MCF 10A (cell line): ENCODE data around the gene C4orf50. TPM values are rescaled to one million over a fixed set of nuclear protein-coding genes. Genes with fewer than 3 reads are reported as not detected.

ENCODE experiments used
- BruUV-seq: library from RNA; stranded (reverse); fragments of 400-500 nt; replicated peaks from 2 replicates; lab custom pipeline; 2021; lab: Mats Ljungman, UMichigan
- CTCF ChIA-PET: fragments of 300-600 bp; sonication (Branson Sonifier 250); formaldehyde crosslinking; extraction: SDS; loops from one replicate; lab custom pipeline; 2021; ENCODE audit warnings: antibody characterized with exemption, inconsistent platforms; lab: Yijun Ruan, JAX
- POLR2A ChIA-PET: fragments of 300-600, 350-650 bp; sonication (Branson Sonifier 250); formaldehyde crosslinking; extraction: SDS; loops from one replicate; lab custom pipeline; 2020; ENCODE audit warnings: antibody characterized with exemption, inconsistent platforms; lab: Yijun Ruan, JAX
- DNase-seq: peaks from one replicate; pipeline ENCODE4 v3.0.0-alpha.2; 2018; ENCODE audit not compliant: unreplicated experiment
- H3K27ac Mint-ChIP-seq: one replicate; pipeline ENCODE4 v1.8.0; 2022; ENCODE audit warnings: mild to moderate bottlenecking, low read depth, mixed read lengths; ENCODE audit not compliant: unreplicated experiment
- H3K27me3 Mint-ChIP-seq: one replicate; pipeline ENCODE4 v1.8.0; 2022; ENCODE audit warnings: mixed read lengths; ENCODE audit not compliant: insufficient read depth, unreplicated experiment
- H3K36me3 Mint-ChIP-seq: one replicate; pipeline ENCODE4 v1.8.0; 2022; ENCODE audit warnings: mild to moderate bottlenecking, moderate library complexity, mixed read lengths; ENCODE audit not compliant: insufficient read depth, unreplicated experiment
- H3K4me1 Mint-ChIP-seq: one replicate; pipeline ENCODE4 v1.8.0; 2022; ENCODE audit warnings: mixed read lengths; ENCODE audit not compliant: insufficient read depth, unreplicated experiment
- H3K4me3 Mint-ChIP-seq: one replicate; pipeline ENCODE4 v1.8.0; 2022; ENCODE audit warnings: mild to moderate bottlenecking, moderate library complexity, mixed read lengths; ENCODE audit not compliant: unreplicated experiment
- H3K9me3 Mint-ChIP-seq: one replicate; pipeline ENCODE4 v1.8.0; 2022; ENCODE audit warnings: mixed read lengths; ENCODE audit not compliant: unreplicated experiment
- CTCF ChIP-seq: fragments of 200-600 bp; IDR thresholded peaks from one replicate; pipeline ENCODE4 v1.8.0; 2022; ENCODE audit warnings: antibody characterized with exemption, mild to moderate bottlenecking; ENCODE audit not compliant: unreplicated experiment
- intact Hi-C: fragments of 100-400 bp; cut with micrococcal nuclease; formaldehyde crosslinking; loops from 2 replicates; pipeline ENCODE4 v1.14.1; 2022
- microRNA-seq: library from miRNA; unstranded; fragments of <30 nt; microRNA quantifications from one replicate; pipeline ENCODE4 v1.2.0, GENCODE V29; 2022
- total RNA-seq: library from RNA; stranded (reverse); gene quantifications from 2 replicates; pipeline ENCODE4 v1.2.3, GENCODE V29; 2022

The C4orf50 gene
- total RNA-seq, 1 experiment from 2014 or later = not detected

GRCh38 chr4:5854929-5855328 is 163.3 kb downstream of the C4orf50 start:
- no TSS peak for BruUV-seq
- Mint-ChIP-seq H3K27ac (no peak overlapping the region), H3K36me3 (no peaks in the 10 kb centered on the region), H3K9me3 (no peaks in the 10 kb centered on the region), H3K4me3 (no peak overlapping the region), H3K4me1 (no peaks in the 10 kb centered on the region), H3K27me3 (peaks cover 23% of the 10 kb centered on the region)
- POLR2A ChIA-PET = no interaction called here
- DNase-seq = no peak
- TF ChIP-seq CTCF = no peak
- CTCF ChIA-PET = no interaction called here
- intact Hi-C loops = no loop called here

- no TSS peak for BruUV-seq
- CTCF ChIA-PET = interaction anchor here (1.3 kb wide), 1 partner anchor 9 kb away, joined by 6 read pairs; no protein-coding TSS in a partner anchor
- Mint-ChIP-seq H3K9me3 (no peaks in the 10 kb centered on the region), H3K36me3 (peaks cover 5% of the 10 kb centered on the region), H3K4me3 (no peak overlapping the region), H3K4me1 (no peaks in the 10 kb centered on the region), H3K27me3 (peaks cover 23% of the 10 kb centered on the region), H3K27ac (no peak overlapping the region)
- no peak for DNase-seq
- TF ChIP-seq CTCF = no peak
- POLR2A ChIA-PET = no interaction called here
- intact Hi-C loops = no loop called here
These were observed 165.6 kb downstream of the C4orf50 start for GRCh38 chr4:5852523-5853202.

GRCh38 chr4:5851637-5852301 is 166.5 kb downstream of the C4orf50 start:
- H3K36me3 Mint-ChIP-seq = peaks cover 7% of the 10 kb centered on the region
- peaks cover 23% of the 10 kb centered on the region for H3K27me3 Mint-ChIP-seq
- H3K27ac Mint-ChIP-seq = no peak overlapping the region
- no peak for DNase-seq
- POLR2A ChIA-PET = no interaction called here
- intact Hi-C loops = no loop called here
- no TSS peak for BruUV-seq
- CTCF ChIA-PET = no interaction called here
- no peaks in the 10 kb centered on the region for H3K4me1 Mint-ChIP-seq
- no peaks in the 10 kb centered on the region for H3K9me3 Mint-ChIP-seq
- H3K4me3 Mint-ChIP-seq = no peak overlapping the region
- no peak for TF ChIP-seq CTCF

Small RNA genes lying within 50 kb of the gene (microRNA-seq; reads per million reads assigned to microRNA genes)
- not detected for gene MIR378D1

Other genes with a start within 250 kb of the C4orf50 start
- gene CRMP1, start 125.3 kb downstream of the C4orf50 start, total RNA-seq = not detected in 2 replicates
- not detected in 2 replicates for gene JAKMIP1, start 182.1 kb upstream of the C4orf50 start, total RNA-seq